Measurements from ENCODE around the gene MICA.
A peak's percentile ranks its signal among the peaks of the same experiment; 100 is the strongest.
"Not testable (repeated sequence)": the region's sequence is repeated elsewhere in the genome, so short reads cannot be mapped to it uniquely, and the experiment has no call there.

Gene MICA

DNA sequence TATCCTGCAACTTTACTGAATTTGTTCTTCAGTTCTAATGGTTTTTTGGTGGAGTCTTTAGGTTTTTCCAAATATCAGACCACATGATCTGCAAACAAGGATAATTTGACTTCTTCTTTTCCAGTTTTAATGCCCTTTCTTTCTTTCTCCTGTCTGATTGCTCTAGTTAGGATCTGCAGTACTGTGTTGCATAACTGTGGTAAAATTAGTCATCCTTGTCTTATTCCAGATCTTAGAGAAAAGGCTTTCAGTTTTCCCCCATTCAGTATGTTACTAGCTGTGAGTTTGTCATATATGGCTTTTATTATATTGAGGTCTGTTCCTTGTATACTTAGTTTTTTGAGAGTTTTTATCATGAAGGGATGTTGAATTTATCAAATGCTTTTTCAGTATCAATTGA is 4.3 kb downstream of the MICA start:
- DNase-seq, result no peak

DNA sequence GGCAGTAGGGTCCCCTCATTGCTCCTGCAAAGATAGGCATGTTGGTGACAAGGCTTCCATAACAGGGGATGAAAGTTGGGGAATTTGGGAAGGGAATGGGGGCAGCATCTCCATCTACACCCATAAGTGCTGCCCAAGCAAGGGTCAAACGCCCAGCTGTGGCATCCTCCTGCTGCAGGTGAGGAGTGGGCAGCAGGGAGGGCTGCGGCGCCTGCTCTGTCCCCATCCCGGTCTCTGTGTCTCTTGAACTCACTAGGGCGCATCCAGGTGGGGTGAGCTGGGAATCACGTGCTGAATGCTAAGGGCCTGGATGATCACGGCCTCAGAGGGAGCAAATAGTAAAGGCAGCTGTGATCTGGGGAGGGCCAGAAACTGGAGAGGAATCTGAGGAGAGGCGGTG is 9.1 kb downstream of the MICA start:
- DNase-seq, result no peak

DNA sequence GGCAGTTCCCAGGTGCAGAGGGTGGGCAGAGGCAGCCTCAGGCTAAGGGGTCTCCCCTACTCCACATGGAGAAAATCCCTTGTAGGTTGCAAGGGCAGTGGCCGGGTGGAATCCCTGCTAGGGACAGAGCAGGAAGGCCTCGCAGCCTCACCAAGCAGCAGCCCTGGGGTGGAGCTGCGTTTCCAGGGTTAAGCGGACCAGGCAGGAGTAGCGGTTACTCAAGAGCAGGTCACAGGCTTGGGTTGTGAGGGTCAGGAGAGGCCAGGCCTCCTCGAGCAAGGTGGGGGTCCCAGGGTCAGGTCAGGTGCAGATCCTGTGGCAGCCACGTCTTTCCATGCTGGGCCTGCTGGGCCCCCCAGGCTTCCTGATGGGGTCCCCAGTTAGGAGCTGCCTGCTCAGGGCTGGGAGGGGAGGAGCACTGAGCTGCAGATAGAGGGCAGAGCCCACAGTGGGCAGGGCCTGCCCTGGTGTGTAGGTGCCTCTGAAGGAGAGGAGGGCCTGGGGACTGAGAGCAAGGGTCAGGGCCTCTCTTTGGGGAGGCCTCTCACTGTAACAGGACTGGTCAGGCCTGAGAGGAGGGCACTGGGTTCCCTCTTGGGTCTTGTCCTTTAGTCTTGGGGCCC is 10.9 kb downstream of the MICA start:
- DNase-seq, result not testable (repeated sequence)

DNA sequence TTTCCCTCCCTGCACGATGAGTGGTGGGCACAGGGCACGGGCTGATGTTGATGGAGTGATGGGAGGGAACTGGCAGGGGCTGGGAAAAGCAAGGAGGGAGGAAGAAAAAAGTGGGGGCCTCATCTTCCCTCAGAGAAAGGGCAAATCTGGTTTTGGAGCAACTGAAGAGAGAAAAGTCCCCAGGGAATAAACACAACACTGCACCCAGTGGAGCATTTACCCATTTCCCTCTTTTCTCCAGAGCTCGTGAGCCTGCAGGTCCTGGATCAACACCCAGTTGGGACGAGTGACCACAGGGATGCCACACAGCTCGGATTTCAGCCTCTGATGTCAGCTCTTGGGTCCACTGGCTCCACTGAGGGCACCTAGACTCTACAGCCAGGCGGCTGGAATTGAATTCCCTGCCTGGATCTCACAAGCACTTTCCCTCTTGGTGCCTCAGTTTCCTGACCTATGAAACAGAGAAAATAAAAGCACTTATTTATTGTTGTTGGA is 11.4 kb downstream of the MICA start:
- DNase-seq, result no peak

DNA sequence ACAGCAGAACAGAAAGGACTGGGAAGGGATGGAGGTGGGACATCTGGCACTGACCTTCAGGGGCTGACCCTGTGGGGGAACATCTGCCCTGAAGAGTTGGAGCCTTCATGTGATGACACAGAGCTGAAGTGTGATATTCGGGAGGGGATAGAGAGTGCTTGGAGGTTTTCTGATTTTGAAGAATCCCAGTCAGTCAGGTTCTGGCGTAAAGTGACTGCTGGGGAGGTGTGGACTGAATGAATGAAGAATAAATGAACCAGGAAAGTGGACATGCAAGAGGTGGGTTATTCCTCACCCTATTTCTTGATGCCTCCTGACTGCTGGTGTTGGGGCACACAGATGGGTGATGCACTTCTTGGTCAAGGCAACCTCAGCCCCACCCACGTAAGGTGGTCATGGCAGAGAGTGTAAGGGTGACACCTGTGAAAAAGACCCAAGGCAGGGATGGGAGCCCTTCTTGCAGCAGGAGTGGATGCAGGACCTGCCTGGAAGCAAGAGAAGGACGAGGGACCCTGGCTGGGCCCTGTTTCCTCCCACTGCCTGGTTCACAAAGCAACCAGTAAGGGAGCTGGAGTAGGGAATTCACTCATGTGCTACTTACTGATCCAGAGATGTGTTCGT is 13.1 kb downstream of the MICA start:
- no peak for DNase-seq

DNA sequence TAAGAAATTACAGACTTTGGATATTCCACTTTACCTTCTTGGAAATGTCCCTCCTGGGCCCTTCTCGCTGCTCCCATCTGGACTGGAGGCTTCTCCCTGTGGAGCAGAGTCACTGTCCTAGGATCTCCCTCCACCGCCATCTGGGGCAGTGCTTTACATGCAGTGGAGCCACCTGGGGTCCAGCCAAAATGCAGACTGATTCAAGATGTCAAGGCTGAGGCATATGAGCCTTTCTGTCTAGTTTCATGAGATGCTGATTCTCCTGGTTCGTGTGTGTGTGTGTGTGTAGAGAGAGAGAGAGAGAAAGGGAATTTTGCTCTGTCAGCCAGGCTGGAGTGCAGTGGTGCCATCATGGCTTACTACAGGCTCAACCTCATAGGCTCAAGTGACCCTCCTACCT is 14.9 kb downstream of the MICA start:
- DNase-seq, result no peak

DNA sequence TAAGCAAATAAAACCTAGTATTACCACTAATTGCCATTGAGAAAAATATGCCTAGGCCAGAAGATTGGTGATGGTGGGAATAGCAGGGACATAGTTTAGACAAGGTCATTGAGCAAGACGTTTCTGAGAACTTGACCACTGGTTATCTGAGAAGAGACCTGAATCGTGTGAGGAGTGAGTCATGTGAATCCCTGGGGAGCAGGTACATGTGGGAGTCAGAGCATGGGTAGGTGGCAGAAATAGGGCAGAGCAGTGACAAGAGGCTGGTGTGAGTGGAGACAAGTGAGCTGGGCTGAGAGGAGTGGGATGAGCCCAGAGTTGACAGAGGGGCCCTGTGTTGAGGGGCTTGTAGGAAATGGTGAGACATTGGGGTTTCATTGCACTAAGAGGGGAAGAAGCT is 16.4 kb downstream of the MICA start:
- no peak for DNase-seq

DNA sequence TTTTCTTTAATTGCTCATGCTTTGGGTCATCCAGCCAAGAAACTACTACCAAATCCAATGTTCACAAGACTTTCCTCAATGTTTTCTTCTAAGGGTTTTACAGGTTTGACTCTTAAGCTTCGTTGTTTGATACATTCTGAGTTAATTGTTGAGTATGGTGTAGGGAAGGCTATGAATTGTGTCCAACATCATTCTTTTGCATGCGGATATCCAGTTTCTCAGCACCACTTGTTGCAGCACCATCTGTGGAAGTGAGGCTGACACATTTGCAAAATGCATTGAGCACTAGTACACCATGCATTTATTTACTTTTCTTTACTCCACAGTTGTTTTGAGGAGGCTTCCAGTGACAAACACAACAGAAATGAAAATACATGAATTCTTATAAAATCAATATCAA is 17.2 kb downstream of the MICA start:
- no peak for DNase-seq

DNA sequence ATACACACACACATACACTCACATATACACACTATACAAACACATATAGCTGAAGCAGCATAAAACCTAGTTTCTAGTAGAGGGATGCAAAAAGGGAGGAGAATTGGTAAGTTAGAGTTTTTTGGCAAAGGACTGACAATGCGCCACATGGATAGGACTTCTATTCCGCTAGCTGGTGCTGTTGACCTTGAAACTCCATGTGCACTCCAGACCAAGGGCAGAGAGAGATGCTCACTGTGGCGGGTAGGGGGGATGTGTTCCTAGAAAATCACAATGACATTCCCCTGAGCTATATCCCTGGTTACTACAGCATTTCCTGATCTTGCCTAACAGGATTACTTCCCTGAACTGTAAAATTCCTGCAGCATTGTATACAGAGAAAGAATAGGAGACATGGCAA is 19.2 kb downstream of the MICA start:
- DNase-seq, result no peak

DNA sequence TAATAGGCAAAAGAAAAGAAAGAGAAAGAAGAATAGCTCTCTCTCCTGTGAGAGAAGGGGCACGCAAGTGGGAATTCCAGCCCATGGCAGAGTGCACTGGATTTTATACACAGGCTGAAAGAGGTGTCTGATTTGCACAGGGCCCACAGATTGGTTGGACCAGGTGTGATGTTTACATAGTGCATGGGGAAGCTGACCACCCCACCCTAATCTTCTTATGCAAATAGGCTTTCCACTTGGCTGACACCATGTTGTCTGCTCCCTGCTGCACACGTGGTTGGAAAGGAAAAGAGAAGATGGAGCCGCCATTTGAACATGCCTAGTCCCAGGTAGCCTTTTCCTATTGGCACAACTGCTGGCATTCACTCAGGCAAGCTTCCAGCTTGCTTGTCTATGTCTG is 20.2 kb downstream of the MICA start:
- DNase-seq, result no peak

DNA sequence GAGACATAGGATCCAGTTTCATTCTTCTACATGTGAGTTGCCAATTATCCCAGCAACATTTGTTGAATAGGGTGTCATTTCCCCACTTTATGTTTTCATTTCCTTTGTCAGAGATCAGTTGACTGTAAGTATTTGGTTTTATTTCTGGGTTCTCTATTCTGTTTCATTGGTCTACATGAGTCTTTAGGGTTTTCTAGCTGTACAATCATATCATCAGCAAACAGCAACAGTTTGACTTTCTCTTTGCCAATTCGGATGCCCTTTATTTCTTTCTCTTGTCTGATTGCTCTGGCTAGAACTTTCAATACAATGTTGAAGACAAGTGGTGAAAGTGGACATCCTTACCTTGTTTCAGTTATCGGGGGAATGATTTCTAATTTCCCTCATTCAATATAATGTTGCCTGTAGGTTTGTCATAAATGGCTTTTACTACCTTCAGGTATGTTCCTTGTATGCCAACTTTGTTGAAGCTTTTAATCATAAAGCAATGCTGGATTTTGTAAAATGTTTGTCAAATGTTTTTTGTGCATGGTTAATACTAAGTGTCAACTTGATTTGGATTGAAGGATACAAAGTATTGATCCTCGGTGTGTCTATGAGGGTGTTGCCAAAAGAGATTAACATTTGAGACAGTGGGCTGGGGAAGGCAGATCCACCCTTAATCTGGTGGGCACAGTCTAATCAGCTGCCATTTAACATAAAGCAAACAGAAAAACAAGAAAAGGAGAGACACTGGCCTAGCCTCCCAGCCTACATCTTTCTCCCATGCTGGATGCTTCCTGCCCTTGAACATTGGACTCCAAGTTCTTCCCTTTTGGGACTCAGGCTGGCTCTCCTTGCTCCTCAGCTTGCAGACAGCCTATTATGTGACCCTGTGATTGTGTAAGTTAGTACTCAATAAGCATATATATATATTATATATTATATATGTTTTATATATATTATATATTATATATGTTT is 23.3 kb downstream of the MICA start:
- no peak for DNase-seq

DNA sequence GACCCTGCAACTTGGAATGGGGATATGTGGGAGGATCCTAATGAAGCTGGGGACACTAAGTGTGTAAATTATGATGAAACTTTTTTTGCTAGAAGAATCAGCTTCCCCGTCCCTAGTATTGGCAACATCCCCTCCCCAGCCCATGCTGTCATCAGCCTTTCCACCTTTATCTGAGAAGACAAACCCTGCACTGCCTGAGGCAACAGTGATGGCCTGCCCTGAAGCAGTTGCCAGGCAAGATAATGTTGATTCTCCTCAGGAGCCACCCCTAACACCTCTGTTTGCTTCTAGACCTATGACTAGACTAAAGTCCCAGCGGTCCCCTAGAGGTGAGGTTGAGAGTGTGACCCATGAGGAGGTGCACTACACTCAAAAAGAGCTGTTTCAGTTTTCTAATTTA is 27.1 kb downstream of the MICA start:
- no peak for DNase-seq

DNA sequence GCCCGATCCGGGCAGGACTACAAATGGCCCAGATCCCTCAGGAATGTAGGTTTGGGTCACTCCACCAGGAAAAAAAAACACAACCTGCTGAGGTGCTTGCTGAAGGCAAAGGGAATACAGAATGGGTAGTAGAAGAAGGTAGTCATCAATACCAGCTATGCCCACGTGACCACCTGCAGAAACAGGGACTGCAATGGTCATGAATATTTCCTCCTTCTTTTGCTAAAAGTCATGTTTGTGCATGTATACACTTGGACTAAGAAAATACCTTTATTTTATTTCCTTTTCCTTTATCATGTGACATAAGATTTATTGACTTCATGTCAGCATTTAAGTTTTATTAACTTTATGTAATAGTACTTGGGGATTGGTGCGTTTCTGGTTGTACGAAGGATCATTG is 31.7 kb downstream of the MICA start:
- DNase-seq, result not testable (repeated sequence)

DNA sequence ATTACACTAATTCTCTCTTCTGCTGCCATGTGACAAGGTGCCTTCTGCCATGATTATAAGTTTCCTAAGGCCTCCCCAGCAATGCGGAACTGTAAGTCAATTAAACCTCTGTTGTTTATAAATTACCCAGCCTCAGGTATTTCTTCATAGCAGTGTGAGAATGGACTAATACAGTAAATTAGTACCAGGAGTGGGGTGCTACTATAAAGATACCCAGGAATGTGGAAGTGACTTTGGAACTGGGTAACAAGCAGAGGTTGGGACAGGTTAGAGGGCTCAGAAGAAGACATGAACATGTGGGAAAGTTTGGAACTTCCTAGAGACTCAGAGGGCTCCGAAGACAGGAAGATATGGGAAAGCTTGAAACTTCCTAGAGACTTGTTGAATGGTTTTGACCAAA is 34.8 kb downstream of the MICA start:
- DNase-seq, result no peak

DNA sequence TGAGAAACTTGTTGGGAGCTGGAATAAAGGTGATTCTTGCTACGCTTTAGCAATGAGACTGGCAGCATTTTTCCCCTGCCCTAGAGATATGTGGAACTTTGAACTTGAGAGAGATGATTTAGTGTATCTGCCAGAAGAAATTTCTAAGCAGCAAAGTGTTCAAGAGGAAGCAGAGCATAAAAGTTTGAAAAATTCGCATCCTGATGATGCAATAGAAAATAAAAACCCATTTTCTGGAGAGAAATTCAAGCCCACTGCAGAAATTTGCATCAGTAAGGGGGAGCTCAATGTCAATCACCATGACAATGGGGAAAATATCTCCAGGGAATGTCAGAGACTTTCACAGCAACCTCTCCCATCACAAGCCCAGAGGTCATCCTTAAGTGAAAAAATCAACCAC is 35.3 kb downstream of the MICA start:
- DNase-seq, result no peak

DNA sequence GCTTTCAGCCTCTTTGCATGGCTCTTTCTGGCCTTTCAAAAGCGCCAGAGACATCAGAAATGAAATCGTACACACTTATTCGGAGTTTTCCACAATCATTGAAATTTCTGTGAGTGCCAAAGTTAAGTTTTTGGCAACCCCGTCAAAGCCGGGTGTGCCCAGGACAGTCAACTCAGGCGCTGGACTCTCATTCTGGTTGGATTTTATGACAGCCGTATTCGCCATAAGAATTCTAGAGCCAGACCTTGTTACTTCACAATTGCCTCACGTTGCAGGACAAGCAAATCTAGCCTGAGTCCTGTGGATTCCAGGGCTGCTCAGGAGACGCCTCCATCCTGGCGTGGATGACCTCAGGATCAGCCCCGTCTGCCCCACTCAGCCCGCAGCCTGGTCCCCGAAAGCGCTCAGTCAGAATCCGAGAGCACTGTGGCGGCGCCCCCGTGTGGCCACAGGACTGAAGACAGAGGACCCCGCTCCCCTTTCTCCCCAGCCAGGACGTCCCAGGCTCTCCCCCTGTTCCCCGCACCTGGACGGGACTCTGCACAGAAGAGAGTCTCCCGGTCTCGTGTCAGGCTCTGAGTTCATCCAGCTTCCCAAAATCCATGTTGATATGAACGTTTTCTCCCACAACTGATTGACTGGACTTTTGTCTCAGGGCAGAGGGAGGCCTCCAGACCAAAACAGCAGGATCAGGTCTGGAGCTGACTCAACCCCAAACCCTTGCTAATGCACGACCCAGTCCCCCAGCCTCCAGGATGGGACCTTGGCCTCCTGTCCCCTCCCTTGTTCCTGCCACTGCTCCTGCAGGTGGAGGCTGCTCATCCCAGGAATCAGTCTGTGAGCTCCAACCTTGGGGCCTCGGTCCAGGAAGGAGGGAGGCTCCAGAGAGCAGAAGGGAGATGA is 38.2 kb downstream of the MICA start:
- peak in 47 of 58 donors; percentile 6 to 86 (median 33) for DNase-seq

DNA sequence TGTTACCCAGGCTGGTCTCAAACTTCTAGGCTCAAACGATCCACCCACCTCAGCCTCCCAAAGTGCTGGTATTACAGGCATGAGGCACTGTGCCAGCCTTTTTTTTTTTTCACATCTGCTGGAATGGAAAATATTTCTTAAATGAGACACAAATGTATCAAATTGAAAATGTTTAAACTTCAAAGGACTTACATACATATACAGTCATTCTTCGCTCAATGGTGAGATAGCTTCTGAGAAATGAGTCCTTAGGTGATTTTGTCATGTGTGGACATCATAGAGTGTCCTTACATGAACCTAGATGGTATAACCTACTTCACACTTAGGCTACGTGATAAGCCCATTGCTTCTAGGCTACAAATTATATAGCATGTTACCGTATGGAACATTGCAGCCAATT is 43.1 kb downstream of the MICA start:
- no peak for DNase-seq

DNA sequence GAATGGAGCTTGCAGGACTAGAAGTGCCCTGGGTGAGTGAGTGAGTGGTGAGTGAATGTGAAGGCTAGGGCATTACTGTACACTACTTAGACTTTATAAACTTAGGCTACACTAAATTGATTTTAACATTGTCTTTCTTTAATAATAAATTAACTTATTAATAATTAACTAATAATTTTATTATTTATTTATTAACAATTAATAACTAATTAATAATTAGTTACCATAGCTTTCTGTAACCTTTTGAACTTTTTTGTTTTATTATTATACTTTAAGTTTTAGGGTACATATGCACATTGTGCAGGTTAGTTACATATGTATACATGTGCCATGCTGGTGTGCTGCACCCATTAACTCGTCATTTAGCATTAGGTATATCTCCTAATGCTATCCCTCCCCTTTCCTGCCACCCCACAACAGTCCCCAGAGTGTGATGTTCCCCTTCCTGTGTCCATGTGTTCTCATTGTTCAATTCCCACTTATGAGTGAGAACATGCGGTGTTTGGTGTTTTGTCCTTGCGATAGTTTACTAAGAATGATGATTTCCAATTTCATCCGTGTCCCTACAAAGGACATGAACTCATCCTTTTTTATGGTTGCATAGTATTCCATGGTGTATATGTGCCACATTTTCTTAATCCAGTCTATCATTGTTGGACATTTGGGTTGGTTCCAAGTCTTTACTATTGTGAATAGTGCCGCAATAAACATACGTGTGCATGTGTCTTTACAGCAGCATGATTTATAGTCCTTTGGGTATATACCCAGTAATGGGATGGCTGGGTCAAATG is 43.8 kb downstream of the MICA start:
- DNase-seq, result not testable (repeated sequence)

DNA sequence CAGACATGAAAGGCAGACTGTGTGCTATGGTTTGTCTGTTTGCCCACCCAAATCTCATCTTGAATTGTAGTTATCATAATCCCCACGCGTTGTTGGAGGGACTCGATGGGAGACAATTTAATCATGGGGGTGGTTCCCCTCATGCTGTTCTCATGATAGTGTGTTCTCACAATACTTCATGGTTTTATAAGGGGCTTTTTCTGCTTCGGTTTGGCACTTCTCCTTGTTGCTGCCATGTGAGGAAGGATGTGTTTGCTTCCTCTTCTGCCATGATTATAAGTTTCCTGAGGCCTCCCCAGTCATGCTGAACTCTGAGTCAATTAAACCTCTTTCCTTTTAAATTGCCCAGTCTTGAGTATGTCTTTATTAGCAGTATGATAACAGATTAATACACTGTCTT is 47.4 kb downstream of the MICA start:
- no peak for DNase-seq

DNA sequence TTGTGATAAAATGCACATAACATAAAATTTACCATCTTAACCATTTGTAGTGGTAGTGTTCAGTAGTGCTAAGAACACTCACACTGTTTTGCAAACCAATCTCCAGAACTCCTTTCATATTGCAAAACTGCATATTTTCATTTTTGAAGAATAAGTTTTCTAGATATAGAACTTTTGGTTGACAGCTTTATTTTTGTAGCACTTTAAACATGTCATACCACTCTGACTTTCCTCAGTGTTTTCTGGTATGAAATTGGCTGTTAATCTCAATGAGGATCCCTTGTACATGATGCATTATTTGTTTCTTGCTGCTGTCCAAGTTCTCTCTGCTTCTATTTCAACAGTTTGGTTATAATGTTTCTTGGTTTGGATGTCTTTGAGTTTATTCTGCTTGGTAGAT is 49.5 kb downstream of the MICA start:
- no peak for DNase-seq

Data from anterior cingulate cortex (tissue), 58 donors.